DND-41 (cell line): ENCODE data around the gene NEMF.

ENCODE experiments used
- ATAC-seq: fragments of 200-7000 bp; cut with Tn5 transposase; 3 replicates; pipeline ENCODE4 v1.9.1; 2021; ENCODE audit warnings: low read depth; ENCODE audit not compliant: insufficient read depth
- DNase-seq: peaks from one replicate; pipeline ENCODE4 v3.0.0-alpha.2; 2020
- H2AFZ ChIP-seq: 2 replicates; pipeline ENCODE4 v1.6.0; 2012; ENCODE audit warnings: low read depth, low read length
- H3K27ac ChIP-seq: 2 replicates; pipeline ENCODE4 v1.5.1; 2012; ENCODE audit warnings: low read length, inconsistent platforms
- H3K27me3 ChIP-seq: fragments of 200-600 bp; sonication (generic); 2 replicates; pipeline ENCODE4 v1.6.0; 2012; ENCODE audit warnings: low read length, mild to moderate bottlenecking, inconsistent platforms; ENCODE audit not compliant: insufficient read depth, poor library complexity
- H3K36me3 ChIP-seq: 2 replicates; pipeline ENCODE4 v1.5.1; 2012; ENCODE audit warnings: low read length, inconsistent platforms; ENCODE audit not compliant: insufficient read depth
- H3K4me1 ChIP-seq: 2 replicates; pipeline ENCODE4 v1.5.1; 2012; ENCODE audit warnings: mild to moderate bottlenecking, low read length; ENCODE audit not compliant: insufficient read depth
- H3K4me2 ChIP-seq: 2 replicates; pipeline ENCODE4 v1.6.0; 2012; ENCODE audit warnings: mild to moderate bottlenecking, moderate library complexity, low read length, inconsistent platforms; ENCODE audit not compliant: insufficient read depth
- H3K4me3 ChIP-seq, 2 experiments: fragments of 200-600 bp in 1 of 2; shearing (Covaris generic) in 1 of 2; 2 replicates each; pipeline ENCODE4 v1.5.1; 2012 to 2016; ENCODE audit warnings: inconsistent platforms in 2 of 2, low read length in 2 of 2, mild to moderate bottlenecking in 2 of 2, low read depth in 1 of 2, moderate library complexity in 1 of 2
- H3K79me2 ChIP-seq: 2 replicates; pipeline ENCODE4 v1.6.0; 2012; ENCODE audit warnings: low read length, inconsistent platforms; ENCODE audit not compliant: insufficient read depth
- H3K9ac ChIP-seq: 2 replicates; pipeline ENCODE4 v1.6.0; 2012; ENCODE audit warnings: low read depth, mild to moderate bottlenecking, inconsistent platforms, low read length, moderate library complexity
- H3K9me3 ChIP-seq: 2 replicates; pipeline ENCODE4 v1.5.1; 2012; ENCODE audit warnings: low read length, moderate library complexity, mild to moderate bottlenecking, inconsistent platforms; ENCODE audit not compliant: insufficient read depth, severe bottlenecking
- H4K20me1 ChIP-seq: 2 replicates; pipeline ENCODE4 v1.6.0; 2012; ENCODE audit warnings: low read length; ENCODE audit not compliant: insufficient read depth
- EZH2 ChIP-seq: IDR thresholded peaks from 3 replicates; pipeline ENCODE4 v1.6.1; 2012; ENCODE audit warnings: borderline replicate concordance, low read depth, mild to moderate bottlenecking, moderate library complexity, low read length, inconsistent platforms; ENCODE audit not compliant: severe bottlenecking
- TF ChIP-seq, protein P1 (sequence below): IDR thresholded peaks from 2 replicates; pipeline ENCODE4 v1.5.1; 2012; ENCODE audit warnings: borderline replicate concordance, low read length, moderate library complexity, mild to moderate bottlenecking; ENCODE audit not compliant: poor library complexity, severe bottlenecking; ENCODE audit errors: extremely low read depth

The NEMF gene

DNA sequence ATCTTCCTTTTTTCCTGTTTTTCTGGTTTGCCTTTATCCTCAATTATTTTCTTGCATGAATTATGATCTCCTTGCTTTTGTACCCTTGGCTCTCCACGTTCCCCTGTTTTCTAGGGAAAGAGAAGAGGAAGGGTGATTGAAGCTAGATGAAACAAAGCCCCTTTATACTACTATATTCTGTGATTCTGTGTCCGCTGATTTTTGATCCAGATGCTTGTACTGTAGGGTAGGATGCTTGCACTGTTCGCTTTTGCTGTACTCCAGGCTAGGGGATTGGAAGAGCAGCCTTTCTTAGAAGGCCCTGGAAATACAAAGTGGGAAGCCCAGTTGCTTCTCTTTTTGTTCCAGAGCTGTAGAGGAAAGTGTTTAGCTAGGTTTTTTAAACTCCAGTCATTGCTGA lies 119.7 kb downstream of the NEMF start:
- H3K4me2 ChIP-seq = no peak overlapping the region
- no peaks in the 10 kb centered on the region for H3K36me3 ChIP-seq
- H4K20me1 ChIP-seq = no peaks in the 10 kb centered on the region
- no peak overlapping the region for H3K9ac ChIP-seq
- H3K79me2 ChIP-seq = no peaks in the 10 kb centered on the region
- H3K27ac ChIP-seq = no peak overlapping the region
- H3K9me3 ChIP-seq = no peaks in the 10 kb centered on the region
- TF ChIP-seq EZH2 = no peak
- TF ChIP-seq, protein P1, sequence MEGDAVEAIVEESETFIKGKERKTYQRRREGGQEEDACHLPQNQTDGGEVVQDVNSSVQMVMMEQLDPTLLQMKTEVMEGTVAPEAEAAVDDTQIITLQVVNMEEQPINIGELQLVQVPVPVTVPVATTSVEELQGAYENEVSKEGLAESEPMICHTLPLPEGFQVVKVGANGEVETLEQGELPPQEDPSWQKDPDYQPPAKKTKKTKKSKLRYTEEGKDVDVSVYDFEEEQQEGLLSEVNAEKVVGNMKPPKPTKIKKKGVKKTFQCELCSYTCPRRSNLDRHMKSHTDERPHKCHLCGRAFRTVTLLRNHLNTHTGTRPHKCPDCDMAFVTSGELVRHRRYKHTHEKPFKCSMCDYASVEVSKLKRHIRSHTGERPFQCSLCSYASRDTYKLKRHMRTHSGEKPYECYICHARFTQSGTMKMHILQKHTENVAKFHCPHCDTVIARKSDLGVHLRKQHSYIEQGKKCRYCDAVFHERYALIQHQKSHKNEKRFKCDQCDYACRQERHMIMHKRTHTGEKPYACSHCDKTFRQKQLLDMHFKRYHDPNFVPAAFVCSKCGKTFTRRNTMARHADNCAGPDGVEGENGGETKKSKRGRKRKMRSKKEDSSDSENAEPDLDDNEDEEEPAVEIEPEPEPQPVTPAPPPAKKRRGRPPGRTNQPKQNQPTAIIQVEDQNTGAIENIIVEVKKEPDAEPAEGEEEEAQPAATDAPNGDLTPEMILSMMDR = no peak
- no peaks in the 10 kb centered on the region for H3K4me1 ChIP-seq
- no peak overlapping the region for H2AFZ ChIP-seq
- no peak overlapping the region for H3K4me3 ChIP-seq
- ATAC-seq = no peak
- no peaks in the 10 kb centered on the region for H3K27me3 ChIP-seq
- DNase-seq = no peak
